Neural crest cell (in vitro differentiated cells): ENCODE results near the gene LYPD8. TPM values are rescaled to one million over a fixed set of nuclear protein-coding genes. Genes with fewer than 3 reads are reported as not detected.
"Not testable (repeated sequence)": the region's sequence is repeated elsewhere in the genome, so short reads cannot be mapped to it uniquely, and the experiment has no call there.

Experiments used
- DNase-seq: peaks from one replicate; pipeline ENCODE4 v3.0.0; 2021; ENCODE audit warnings: low read depth, mixed read lengths, low spot score
- H3K27ac Mint-ChIP-seq: one replicate; pipeline ENCODE4 v1.8.0; 2021; ENCODE audit warnings: mild to moderate bottlenecking, mixed read lengths; ENCODE audit not compliant: unreplicated experiment
- H3K27me3 Mint-ChIP-seq: 2 replicates; pipeline ENCODE4 v1.8.0; 2021; ENCODE audit warnings: low read depth, mild to moderate bottlenecking, mixed read lengths
- H3K36me3 Mint-ChIP-seq: 2 replicates; pipeline ENCODE4 v1.8.0; 2021; ENCODE audit warnings: low read depth, mild to moderate bottlenecking, mixed read lengths
- H3K4me1 Mint-ChIP-seq: 2 replicates; pipeline ENCODE4 v1.8.0; 2021; ENCODE audit warnings: mixed read lengths
- H3K4me3 Mint-ChIP-seq: one replicate; pipeline ENCODE4 v1.8.0; 2021; ENCODE audit warnings: mild to moderate bottlenecking, mixed read lengths
- H3K9me3 Mint-ChIP-seq: 2 replicates; pipeline ENCODE4 v1.8.0; 2021; ENCODE audit warnings: mixed read lengths
- CTCF ChIP-seq: fragments of 200-600 bp; sonication (generic); conservative IDR thresholded peaks from 2 replicates; pipeline ENCODE4 v1.5.0; 2021; ENCODE audit warnings: antibody characterized with exemption, mild to moderate bottlenecking
- total RNA-seq: library from RNA; stranded (reverse); gene quantifications from 2 replicates; pipeline ENCODE4 v1.2.1, GENCODE V29; 2021

Gene LYPD8
- total RNA-seq, 1 donor from 2014 or later: not detected

DNA sequence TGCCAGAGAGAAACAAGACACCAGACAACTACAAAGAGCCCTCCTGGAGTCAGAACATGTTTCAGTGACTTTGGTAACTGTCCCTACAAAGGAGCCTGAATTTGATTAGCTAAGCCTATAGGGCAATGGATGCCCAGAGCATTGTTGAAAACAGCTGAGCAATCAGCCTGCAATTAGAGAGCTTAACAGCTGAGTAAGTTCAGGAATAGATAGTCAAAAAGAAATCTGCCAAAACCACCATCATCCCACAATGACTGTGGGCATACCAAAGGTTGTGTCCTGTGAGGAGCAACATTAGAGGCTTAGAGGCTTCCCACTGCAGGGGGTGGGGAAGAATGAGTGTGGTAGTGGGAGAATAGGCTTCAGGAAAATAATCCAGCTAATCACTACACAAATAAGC lies 38.0 kb upstream of the LYPD8 start:
- Mint-ChIP-seq H3K27ac (no peak overlapping the region), H3K4me1 (no peaks in the 10 kb centered on the region), H3K36me3 (no peaks in the 10 kb centered on the region), H3K27me3 (no peaks in the 10 kb centered on the region), H3K9me3 (peaks cover 8% of the 10 kb centered on the region), H3K4me3 (no peak overlapping the region)
- no peak for DNase-seq
- no peak for TF ChIP-seq CTCF

DNA sequence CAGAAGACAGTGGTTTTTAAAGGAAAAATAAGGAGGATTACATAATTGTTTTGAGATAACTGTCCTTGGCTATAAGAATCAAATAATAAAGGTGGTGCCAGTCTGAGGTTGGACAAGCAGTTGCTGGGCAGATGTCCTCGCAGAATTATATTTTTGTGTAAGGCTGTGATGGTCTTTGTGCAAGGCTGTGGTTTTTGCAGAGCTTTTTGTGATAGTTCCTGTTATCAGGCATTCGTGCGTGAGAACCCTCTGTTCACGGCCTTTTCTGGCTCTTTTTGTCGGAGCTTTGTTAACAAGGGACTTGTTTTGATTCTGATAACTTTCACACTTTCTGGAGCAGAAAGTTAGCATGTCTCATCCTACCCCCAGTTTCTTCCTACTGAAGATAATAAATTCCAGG lies 36.8 kb upstream of the LYPD8 start:
- no peak overlapping the region for H3K4me3 Mint-ChIP-seq
- H3K9me3 Mint-ChIP-seq: peaks cover 11% of the 10 kb centered on the region
- H3K36me3 Mint-ChIP-seq: no peaks in the 10 kb centered on the region
- no peaks in the 10 kb centered on the region for H3K4me1 Mint-ChIP-seq
- no peak for TF ChIP-seq CTCF
- no peak for DNase-seq
- no peaks in the 10 kb centered on the region for H3K27me3 Mint-ChIP-seq
- no peak overlapping the region for H3K27ac Mint-ChIP-seq

DNA sequence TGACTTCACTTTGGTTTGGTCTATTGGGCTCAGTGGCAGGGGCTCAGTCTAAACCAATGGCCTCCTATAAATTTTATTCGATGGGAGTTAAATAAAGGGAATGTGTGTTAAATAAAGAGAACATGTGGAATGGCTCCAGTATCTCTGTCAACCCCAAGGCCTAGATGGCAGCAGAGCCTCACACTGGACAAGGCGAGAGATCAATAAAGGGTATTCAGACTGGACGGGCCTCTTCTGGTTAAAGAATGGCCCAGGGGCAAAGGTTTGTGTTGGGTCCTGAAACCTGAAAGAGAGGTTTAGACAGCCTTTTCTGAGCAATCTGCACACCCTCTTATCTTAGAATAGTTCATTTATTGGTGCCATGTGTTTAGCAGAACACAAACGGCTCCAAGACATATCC lies 35.5 kb upstream of the LYPD8 start:
- Mint-ChIP-seq H3K27ac (no peak overlapping the region), H3K27me3 (no peaks in the 10 kb centered on the region), H3K9me3 (peaks cover 10% of the 10 kb centered on the region), H3K36me3 (no peaks in the 10 kb centered on the region), H3K4me1 (no peaks in the 10 kb centered on the region), H3K4me3 (no peak overlapping the region)
- DNase-seq: no peak
- TF ChIP-seq CTCF: no peak

GRCh38 chr1:248790456-248790855 lies 34.9 kb upstream of the LYPD8 start:
- no peak overlapping the region for H3K4me3 Mint-ChIP-seq
- TF ChIP-seq CTCF: no peak
- H3K4me1 Mint-ChIP-seq: no peaks in the 10 kb centered on the region
- no peak overlapping the region for H3K27ac Mint-ChIP-seq
- H3K27me3 Mint-ChIP-seq: no peaks in the 10 kb centered on the region
- H3K9me3 Mint-ChIP-seq: peaks cover 13% of the 10 kb centered on the region
- H3K36me3 Mint-ChIP-seq: no peaks in the 10 kb centered on the region
- DNase-seq: no peak

GRCh38 chr1:248789337-248789736 lies 33.8 kb upstream of the LYPD8 start:
- not testable (repeated sequence) for H3K4me1 Mint-ChIP-seq, H3K36me3 Mint-ChIP-seq, H3K4me3 Mint-ChIP-seq, H3K27ac Mint-ChIP-seq, DNase-seq, H3K27me3 Mint-ChIP-seq
- H3K9me3 Mint-ChIP-seq: peaks cover 13% of the 10 kb centered on the region

- no peaks in the 10 kb centered on the region for H3K27me3 Mint-ChIP-seq
- no peak for TF ChIP-seq CTCF
- no peak overlapping the region for H3K27ac Mint-ChIP-seq
- H3K9me3 Mint-ChIP-seq: peaks cover 10% of the 10 kb centered on the region
- no peaks in the 10 kb centered on the region for H3K36me3 Mint-ChIP-seq
- DNase-seq: no peak
- no peak overlapping the region for H3K4me3 Mint-ChIP-seq
- H3K4me1 Mint-ChIP-seq: no peaks in the 10 kb centered on the region
Observed at GRCh38 chr1:248788327-248788726, 32.8 kb upstream of the LYPD8 start.
